Stimulated activated CD4-positive, alpha-beta T cell treated with anti-CD3 and anti-CD28 coated beads, TNF-alpha, amount 100 ng/mL, for 4 hours (primary cell): Measurements from ENCODE around the gene ACVRL1.
"Not testable (repeated sequence)": the region's sequence is repeated elsewhere in the genome, so short reads cannot be mapped to it uniquely, and the experiment has no call there.

ENCODE experiments used
- DNase-seq, 3 experiments: peaks; one replicate each; pipeline ENCODE4 v3.0.0-alpha.2; 2020; ENCODE audit warnings: low read depth in 3 of 3

ACVRL1 gene

DNA sequence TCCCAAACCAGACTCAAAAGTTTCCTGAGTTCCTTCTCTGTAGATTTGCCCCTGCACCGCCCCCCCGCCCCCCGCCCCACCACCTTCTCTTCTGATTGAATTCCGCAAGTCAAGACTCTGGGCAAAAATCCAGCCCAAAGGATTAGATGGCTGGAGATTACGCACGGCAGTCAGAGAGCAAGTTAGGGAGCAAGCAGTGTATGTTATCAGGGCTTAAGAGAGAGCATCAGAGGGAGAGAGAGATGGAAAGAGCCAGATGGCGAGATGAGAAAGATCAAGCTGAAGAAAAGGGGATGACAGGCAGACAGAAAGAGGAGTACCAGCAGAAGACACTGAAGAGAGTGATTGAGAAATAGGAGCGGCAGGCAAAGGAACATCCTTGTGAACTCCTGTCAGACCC lies 33.3 kb upstream of the ACVRL1 start:
- DNase-seq = no peak

- no peak for DNase-seq
Observed at GRCh38 chr12:51874486-51874885, 32.8 kb upstream of the ACVRL1 start.

GRCh38 chr12:51879102-51879501 lies 28.2 kb upstream of the ACVRL1 start:
- no peak for DNase-seq

- DNase-seq = no peak
Observed at GRCh38 chr12:51883295-51883694, 24.0 kb upstream of the ACVRL1 start.

DNA sequence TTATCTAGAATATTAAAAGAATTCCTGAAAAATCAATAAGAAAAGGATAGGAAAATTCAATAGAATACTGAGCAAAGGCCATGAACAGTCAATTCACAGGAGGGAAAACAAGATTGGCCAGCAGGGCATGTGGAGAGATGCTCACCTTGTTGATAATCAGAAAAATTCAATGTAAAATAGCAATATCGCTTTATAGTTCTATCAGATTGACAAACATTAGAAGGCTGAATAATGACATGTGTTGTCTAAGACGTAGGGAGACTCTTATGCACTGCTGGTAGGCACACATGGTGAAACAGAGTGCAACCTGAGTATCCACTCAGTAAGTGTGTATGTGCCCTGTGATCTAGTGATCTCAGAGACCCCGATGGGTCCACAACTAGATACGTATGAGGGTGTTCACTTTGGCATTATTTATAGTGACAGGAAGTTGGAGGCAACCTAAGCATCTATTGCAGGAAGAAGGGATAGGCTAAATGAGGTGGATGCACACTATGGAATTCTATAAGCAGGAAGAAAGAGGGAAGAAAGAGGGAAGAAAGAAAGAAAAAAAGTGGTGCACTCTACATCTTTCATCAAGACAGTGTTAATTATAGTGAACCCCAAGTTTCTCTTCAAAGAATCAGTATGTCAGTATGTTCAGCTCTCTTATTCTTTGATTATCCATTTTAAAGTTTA lies 23.2 kb upstream of the ACVRL1 start:
- DNase-seq = no peak

DNA sequence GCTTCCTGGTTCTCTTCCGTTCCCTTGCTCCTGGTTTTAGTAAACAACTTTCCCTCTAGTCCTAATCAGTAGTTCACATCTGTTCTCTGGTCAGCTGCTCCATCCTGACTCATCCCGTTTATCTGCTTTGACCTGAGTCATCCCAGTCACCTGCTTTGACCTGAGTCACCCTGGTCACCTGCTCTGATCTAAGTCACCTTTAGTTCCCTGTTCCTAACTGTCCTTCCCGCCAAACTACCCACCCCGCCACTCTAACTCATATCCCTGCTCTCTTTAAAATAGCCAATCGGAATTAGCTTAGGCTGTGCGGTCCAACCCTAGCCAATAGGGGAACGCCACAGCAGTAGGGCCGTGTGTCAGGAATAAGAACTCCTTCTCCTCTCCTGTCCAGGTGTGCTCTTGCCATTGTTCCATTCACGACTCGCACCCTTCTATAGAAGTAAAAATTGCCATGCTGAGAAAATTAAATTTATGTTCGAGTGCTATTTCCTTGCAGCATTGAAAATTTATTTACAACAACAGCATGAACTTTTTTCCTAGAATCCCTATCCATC lies 22.6 kb upstream of the ACVRL1 start:
- DNase-seq = no peak

- not testable (repeated sequence) for DNase-seq
Observed at GRCh38 chr12:51885294-51886020, 21.8 kb upstream of the ACVRL1 start.

DNA sequence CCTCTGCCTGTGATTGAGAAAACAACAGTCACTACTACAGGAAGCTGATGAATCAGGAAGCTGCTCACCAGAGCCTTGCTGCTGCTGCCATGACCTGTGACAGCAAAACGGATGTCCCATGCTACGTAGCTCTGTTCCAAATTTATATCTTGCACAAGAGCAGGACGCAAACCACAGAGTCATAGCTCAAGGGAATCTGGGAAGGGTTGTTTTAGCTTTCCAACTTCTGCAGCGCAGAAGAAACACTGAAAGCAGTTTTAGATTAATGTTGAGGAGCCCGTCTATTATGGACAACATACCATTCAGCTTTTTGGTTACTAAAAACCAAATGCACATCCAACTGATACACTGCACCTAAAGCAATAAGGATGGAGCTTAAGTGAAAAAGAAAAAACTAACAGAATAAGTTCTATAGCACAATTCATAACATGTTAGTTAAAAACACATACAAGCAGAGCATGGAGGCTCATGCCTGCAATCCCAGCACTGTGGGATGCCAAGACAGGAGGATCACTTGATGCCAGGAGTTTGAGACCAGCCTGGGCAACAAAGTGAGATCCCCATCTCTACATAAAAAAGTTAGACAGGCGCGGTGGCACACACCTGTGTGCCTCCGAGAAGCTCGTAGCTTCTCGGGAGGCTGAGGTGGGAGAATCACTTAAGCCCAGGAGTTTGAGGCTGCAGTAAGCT lies 21.1 kb upstream of the ACVRL1 start:
- DNase-seq = peak in 1 of 3 experiments; percentile 17

GRCh38 chr12:51887476-51888315 lies 19.6 kb upstream of the ACVRL1 start, which contains the start of gene ANKRD33:
Gene ANKRD33 (plus strand): TSS chr12:51888103. CDS start chr12:51888187, 84 bp downstream.
- DNase-seq = no peak

- DNase-seq = no peak
Observed at GRCh38 chr12:51888316-51889215, 18.7 kb upstream of the ACVRL1 start.

- no peak for DNase-seq
Observed at GRCh38 chr12:51889216-51890132, 17.8 kb upstream of the ACVRL1 start.

DNA sequence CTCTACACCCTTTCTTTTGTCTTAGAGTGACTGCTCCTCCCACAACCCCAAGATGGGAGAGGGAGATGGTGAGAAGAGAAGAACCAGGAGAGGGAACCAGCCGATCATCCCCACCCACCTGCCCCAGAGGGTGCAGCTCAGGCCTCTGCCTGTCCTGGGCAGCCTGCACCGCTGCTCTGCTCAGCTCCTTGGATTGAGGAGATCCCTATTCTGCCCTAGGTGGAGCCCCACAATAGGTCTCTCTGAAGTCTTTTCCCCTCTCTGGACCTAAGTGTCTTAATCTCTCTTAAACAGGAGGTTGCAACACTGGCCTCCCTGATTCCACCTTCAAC lies 17.2 kb upstream of the ACVRL1 start:
- DNase-seq = no peak

DNA sequence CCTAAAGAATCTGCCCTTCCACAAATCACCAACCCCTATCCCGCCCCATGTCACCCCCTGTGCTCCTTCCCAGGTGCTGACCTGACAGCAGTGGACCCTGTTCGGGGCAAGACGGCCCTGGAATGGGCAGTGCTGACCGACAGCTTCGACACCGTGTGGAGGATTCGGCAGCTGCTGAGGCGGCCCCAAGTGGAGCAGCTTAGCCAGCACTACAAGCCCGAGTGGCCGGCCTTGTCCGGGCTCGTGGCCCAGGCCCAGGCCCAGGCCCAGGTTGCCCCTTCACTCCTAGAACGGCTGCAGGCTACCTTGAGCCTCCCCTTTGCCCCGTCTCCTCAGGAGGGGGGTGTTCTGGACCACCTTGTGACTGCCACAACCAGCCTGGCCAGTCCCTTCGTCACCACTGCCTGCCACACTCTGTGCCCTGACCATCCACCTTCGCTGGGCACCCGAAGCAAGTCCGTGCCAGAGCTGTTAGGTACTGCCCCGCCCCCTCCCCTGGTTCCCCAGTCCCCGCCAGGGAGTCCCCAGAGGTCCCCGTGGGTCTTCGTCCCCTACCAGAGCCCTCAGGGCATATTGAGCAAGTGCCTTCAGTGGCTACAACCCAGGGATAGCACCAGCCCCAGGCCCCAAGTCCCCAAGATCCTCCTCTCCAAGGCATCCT lies 16.7 kb upstream of the ACVRL1 start:
- no peak for DNase-seq

GRCh38 chr12:51891843-51892242 lies 15.5 kb upstream of the ACVRL1 start:
- DNase-seq = no peak

GRCh38 chr12:51893786-51894185 lies 13.5 kb upstream of the ACVRL1 start:
- no peak for DNase-seq

DNA sequence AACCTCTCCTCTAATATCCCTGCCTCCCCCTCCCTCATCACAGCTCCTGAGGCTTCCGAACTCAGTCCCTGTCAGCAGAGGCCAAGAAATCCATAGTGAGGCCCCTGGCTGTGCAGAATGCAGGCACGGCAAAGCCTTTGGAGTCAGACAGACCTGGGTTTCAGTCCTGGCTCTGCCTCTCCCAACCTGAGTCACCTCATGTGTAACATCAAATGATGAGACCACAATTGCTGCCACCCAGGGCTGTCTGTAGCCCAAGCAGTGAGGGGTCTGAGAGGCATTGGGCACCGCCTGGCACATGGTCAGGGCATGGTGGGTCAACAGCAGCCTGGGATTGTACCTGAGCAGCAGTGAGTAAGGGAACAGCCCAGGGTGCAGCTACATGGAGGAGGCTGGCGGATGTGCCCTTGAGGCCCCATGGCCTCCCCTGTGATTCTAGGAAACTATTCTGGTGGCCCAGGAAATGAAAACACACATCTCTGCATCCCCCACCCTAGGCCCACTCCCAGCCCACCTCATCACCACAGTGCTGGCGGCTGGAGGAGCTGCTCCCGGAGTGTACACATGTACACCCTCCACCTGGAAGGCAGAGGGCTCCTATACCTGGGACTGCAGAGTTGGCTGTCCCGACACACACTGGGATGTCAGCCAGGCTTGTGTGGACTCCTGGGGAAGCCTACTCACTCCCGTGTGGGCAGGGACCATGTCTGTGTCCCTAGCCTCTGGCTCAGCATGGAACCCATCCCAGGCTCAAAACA lies 11.7 kb upstream of the ACVRL1 start:
- no peak for DNase-seq

- DNase-seq = no peak
Observed at GRCh38 chr12:51896236-51896635, 11.1 kb upstream of the ACVRL1 start.

GRCh38 chr12:51897181-51897580 lies 10.1 kb upstream of the ACVRL1 start:
- DNase-seq = no peak
